CD4-positive, alpha-beta T cell treated with Interleukin-4 for 1 hour (primary cell): ENCODE measurements around the gene BCAP31.
"Not testable (repeated sequence)": the region's sequence is repeated elsewhere in the genome, so short reads cannot be mapped to it uniquely, and the experiment has no call there.

Source experiments
- DNase-seq, 2 donors: peaks; one replicate each; pipeline ENCODE4 v3.0.0-alpha.2; 2020 to 2022

The BCAP31 gene

DNA sequence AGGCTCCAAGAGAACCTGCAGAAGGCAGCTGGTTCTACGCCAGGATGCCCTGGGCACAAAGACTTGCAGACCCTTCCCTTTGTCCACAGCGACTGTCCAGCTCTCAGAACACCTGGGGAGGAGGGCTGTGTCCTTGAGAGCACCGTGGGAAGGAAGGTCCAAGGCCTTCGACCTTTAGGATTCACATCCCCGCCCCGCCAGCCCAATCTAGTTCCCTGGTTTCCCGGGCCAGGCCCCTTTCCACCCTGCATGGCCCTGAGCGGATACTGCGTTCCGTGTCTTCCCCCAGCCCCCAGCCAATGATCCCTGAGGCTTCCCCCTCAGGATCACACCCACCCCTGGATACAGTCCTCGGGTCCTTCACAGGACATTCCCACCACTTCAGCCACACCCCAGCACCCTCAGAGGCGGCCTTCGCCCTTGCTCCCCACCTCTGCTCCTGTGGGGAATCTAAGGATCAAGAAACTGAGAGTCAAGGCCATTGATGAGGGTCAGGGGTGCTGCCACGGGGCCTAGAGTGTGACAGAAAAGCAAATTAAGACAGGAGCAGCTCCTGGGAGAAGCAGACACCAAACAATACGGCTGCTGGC, 9.6 kb upstream of the BCAP31 start:
- DNase-seq: no peak

DNA sequence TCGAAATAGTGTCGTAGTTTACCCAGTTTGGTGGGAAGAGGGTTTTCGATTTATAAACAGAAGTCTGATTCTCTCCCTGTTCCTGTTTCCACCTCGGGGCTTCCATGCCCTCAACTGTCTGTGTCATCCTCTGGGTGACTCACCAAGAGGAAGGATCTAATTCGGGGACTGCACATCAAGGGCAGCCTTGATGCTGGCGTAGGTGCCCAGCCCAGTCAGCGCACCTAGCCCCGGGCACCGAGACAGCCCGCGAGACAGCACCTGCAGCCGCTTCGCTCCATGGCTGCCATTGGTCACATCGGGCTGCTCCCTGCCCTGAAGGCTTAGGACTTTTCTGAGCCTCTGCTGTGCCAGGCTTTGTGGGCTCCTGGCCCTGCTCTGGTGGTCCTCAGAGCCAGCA, 8.2 kb upstream of the BCAP31 start:
- DNase-seq: peak in 1 of 2 donors; percentile 24

DNA sequence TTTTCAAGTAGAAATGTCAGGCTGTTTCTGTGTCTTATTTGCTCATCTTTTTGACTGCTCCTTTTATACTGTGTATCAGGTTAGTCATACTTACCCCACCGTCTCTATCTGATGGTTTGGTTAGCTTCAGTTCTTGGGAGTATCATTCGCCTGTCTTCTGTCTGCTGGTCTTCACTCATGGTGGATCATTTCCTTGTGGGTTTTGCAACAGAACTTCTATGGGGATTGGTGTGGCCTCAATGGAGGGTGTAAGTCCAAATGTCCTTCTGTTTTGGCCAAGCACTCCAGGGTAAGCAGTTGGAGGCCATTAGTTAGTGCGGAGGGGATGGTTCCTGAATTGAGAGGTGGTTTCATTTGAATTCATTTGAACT, 7.6 kb upstream of the BCAP31 start:
- DNase-seq: no peak

DNA sequence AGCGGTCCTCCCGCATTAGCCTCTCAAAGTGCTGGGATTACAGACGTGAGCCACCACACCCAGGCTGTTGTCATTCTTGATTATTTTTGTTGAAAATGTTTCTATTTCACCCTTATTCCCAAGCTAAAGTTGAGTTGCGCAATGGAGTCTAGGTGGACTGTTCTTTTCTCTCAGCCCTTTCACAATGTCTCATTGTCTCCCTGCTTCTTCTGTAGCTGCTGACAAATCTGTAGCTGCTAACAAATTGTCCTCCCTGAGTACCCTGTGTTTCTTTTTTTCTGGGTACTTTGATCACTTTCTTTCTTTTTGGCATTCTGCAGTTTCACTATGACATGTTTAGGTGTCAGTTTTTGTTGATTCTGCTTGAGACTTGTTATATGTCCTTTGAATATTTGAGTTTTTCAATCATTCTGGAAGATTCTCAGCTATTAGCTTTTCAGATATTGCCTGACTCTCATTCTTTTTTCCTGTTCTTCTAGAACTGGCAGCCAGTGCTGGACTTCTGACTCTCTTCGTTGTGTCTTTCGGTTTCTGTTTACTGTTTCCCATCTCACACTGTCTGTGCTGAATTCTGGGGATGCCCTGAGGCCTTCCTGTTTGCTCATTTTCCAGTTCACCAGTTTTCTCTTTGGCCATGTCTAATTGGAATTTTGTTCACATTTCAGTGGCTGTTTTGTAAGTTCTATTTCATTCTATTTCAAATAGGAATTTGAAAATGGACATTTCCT, 7.1 kb upstream of the BCAP31 start:
- no peak for DNase-seq

DNA sequence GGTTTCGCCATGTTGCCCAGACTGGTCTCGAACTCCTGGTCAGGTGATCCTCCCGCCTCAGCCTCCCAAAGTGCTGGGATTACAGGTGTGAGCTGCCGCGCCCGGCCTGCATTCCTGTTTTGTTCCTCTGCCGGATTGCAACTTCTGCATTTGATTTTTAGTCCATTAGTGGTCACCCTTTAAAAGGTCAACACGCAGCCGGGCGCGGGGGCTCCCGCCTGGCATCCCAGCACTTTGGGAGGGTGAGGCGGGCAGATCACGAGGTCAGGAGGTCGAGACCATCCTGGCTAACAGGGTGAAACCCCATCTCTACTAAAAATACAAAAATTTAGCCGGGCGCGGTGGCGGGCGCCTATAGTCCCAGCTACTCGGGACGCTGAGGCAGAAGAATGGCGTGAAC, 5.9 kb upstream of the BCAP31 start:
- not testable (repeated sequence) for DNase-seq

DNA sequence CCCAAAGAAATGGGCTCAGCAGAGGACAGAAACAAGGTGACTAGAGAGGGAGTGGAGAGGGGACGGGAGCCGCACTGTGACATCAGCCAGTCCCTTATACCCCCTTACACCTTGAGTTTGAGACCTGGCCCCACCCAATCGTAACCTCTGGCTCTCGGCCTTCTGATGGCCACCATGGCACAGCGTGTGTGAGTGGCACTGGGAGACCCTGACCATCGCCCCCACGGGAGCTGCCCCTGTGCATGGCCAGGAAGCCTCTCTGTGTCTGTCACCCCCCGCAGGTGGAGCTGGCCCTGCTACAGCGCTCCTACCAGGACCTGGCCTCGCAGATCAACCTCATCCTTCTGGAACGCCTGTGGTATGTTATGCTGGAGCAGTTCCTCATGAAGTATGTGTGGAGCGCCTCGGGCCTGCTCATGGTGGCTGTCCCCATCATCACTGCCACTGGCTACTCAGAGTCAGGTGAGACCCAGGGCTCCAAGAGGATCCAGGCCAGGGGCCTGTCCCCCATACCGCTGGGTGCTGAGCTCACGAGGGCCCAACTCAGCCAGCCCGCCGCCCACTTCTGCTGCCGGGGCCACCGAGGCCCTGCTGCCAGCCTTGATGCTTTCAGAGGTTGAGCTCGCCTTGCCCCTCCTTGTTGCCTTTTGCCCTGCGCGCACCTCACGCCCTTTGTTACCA, 4.9 kb upstream of the BCAP31 start:
- no peak for DNase-seq

DNA sequence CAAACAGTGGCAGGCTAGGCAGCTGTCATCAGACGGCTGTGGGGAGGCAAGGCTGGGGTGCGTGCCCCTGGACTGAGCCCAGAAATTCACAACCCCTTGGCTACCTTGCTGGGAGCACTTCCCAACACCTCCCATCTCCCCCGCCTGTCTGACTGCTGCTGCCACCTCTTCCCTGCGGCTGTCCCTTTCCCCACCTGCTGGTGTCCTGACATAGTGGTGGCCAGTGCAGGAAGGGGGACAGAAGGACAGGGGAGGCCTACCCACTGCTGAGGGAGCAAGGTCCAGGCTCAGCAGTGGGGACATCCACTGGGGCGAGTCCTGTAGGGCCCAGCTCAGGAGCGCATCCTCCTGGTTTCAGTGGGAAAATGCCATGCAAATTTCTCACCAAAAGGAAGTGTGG, 3.9 kb upstream of the BCAP31 start:
- DNase-seq: no peak

DNA sequence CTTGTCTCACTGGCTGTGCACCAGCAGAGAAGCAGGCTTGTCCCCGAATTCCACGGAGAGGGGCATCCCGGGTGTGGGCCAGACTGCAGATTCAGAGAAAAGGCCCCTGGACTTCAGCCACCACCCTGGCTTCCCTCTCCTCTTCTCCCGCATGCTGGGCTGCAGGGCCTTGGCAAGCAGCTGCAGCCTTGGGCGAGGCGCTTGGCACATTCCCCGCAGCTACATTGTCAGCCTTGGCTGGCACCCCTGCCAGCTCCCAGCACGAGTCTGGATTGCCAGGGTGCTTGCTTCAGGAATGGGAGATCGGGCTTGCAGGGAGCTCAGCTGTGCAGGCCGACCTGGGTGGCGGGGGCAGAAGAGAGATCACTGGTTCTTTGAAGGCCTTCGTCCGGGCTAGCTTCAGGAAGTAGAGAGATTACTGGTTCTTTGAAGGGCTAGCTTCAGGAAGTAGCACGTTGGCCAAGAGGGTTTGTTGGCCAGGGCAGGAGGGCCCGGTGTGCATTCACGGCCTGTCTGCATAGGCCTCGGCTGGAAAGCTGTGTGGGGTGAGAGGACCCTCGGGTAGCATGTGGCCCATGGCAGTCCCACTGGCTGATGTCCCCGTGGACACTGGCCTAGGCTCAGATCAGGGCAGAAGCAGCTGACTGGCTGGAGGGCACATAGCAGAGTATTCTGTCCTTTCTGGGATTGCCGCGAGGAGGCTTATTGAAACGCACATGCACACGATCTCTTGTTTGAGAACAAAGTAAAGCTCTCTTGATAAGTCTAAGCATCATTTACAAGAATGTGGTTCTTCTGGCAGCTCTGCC, 3.1 kb upstream of the BCAP31 start:
- no peak for DNase-seq

DNA sequence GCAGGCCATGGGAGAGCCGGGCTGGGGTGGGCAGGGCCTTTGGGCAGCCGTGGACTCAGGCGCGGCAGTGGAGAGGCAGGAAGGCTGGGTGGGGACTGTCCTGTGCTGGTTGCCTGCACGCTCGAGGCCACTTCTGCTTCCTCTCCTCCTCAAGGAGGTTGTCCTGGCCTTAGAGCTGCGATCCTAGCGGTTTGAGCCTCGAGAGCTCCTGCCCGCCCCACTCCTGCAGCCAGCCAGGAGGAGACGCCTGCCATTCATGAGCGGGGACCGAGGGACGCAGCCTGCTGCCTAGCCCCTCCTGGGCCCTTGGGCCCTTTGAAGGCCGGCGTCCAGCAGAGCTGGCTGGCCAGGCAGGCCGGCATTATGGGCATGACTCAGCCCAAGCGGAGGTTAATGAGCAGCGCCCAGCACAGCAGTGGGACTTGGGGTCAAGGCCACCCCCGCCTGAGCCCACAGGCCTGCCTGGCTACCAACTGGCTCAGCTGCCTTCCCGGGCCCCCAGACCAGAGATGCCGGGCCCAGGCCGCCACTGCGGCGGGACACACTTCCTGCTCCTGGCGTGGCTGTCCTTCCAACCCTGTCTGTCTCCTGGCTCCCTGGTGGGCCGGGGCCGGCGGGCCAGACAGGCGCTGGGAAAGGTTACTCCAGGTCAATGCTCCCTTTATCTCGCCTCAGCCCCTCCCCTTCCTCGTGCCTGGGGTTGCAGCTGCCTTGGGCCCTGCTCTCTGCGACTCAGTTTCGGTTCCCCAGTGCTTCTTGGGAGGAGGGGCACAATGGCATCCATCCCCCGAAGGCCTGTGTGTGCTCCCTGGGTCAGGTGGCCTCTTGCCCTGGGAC, 2.3 kb upstream of the BCAP31 start:
- DNase-seq: peak; percentile 54 to 77

DNA sequence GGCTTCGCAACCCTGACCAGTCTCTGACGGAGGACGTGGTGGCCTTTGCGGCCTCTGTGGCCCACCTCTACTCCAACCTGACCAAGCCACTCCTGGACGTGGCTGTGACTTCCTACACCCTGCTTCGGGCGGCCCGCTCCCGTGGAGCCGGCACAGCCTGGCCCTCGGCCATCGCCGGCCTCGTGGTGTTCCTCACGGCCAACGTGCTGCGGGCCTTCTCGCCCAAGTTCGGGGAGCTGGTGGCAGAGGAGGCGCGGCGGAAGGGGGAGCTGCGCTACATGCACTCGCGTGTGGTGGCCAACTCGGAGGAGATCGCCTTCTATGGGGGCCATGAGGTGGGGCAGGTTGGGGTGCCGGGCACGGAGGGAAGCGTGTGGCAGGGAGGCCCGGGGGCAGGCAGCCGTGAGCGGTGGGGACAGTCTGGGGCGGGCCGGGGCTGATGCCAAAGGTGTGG, 1.7 kb upstream of the BCAP31 start:
- no peak for DNase-seq

DNA sequence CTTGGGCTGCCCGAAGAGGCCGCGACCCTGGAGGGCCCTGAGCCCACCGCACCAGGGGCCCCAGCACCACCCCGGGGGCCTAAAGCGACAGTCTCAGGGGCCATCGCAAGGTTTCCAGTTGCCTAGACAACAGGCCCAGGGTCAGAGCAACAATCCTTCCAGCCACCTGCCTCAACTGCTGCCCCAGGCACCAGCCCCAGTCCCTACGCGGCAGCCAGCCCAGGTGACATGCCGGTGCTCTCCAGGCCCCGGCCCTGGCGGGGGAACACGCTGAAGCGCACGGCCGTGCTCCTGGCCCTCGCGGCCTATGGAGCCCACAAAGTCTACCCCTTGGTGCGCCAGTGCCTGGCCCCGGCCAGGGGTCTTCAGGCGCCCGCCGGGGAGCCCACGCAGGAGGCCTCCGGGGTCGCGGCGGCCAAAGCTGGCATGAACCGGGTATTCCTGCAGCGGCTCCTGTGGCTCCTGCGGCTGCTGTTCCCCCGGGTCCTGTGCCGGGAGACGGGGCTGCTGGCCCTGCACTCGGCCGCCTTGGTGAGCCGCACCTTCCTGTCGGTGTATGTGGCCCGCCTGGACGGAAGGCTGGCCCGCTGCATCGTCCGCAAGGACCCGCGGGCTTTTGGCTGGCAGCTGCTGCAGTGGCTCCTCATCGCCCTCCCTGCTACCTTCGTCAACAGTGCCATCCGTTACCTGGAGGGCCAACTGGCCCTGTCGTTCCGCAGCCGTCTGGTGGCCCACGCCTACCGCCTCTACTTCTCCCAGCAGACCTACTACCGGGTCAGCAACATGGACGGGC, 1.0 kb upstream of the BCAP31 start:
- no peak for DNase-seq

DNA sequence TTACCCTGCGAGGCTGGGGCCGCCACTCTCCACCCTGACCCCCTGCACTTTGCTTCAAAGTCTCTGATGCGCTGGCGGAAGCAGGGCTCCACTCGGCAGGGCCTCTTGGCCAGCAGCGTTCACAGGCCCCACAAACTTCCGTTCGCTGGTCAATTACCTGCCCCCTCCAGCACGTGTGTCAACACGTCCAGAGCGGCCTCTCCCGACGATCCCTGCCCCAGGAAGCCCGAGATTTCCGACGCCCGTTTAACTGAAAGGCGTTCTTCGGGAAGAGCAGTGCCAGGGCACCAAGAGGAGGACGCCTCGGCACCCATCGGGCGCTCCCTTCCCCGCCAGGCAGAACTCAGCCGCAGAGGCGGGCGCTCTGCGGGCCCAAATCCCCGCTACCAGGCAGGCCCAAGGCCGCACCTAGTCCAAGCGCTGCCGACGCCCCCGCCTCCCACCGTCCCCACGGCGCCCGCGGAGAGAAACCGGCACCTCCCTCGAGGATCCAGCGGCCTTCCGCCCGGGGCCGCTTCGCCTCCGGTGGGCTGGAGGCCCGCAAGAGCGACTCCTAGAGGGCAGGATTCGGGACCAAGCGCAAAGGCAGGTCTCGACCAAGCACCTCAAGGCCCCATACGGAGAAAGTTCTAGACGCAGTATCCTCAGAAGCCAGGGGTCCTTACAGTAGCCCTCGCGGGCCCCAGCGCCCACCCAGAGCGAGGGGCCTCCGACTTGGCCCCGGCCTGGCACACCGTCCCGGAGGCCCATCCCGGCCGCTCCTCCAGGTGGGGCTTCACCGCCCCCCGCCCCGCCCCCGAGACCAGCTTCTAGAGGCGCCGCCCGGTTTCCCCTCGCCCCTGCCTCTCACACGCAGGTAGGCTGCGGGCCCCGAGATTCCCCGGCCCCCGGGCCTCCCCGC, 586 bp downstream of the BCAP31 start:
- peak in 1 of 2 donors; percentile 34 for DNase-seq

DNA sequence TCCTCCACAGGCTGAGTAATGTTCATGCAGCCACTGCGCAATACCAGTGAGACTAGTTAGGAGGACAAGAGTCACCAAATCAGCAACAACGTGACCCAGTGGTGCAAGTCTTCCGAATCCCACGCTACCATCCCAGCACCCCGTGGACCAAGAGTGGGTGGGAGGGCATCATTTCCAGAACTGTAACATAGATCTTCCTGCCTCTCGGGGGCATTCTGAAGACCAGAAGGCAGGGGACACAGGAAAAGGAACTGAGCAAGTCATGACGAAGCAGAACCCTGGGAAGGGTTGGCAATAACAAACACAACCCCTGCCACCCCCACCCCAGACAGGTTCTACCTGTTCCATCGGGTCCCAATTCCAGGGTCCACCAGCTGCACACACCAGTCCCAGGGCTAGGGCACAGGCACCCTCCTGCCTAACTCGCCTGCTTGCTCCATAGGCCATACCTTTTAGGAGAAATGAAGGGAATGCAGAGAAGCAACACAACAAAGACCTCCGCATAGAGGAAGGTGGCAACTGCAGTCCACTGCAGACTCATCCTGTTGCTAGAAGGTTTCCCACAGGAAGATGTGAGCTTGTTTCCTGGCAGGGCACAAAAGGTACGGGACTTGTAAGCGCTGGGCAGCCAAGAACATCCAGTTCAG, 1.4 kb downstream of the BCAP31 start:
- DNase-seq: no peak

DNA sequence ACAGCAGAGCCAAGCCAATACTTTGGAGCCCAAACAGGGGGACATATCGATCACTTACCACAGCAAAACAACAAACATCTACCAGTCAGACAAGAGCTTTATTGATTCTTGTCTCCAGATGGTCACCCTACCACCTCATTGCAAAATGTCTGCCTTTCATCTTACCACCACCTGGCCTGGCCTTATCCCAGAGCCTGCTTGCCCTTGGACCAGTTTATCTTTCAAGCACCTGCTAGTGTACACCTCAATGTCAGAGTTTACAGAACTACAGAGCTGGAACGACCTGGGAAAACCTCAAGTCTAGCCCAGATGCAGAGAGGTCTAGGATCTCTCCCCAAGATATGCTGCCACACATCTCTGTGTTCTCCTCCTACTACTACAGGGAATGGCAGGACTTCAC, 4.5 kb downstream of the BCAP31 start:
- DNase-seq: no peak

DNA sequence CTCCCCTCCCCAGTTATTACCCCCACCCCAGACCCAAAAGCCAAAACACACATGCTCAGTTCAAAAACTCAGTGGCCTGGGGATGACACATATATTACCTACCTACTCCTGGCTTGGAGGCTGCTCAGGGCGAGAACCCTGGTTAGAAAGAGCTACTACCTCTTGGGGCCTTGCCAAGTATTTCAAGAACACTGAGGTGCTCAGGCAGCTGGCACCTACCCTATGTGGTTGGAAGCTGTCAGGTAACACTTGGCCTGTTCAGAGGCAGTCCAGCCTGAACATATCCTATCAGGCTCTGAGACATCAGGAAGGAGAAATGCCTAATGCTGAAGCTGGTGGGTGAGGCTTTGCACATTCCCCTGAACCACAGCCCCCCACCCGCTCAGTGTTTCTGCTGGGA, 4.9 kb downstream of the BCAP31 start:
- no peak for DNase-seq

DNA sequence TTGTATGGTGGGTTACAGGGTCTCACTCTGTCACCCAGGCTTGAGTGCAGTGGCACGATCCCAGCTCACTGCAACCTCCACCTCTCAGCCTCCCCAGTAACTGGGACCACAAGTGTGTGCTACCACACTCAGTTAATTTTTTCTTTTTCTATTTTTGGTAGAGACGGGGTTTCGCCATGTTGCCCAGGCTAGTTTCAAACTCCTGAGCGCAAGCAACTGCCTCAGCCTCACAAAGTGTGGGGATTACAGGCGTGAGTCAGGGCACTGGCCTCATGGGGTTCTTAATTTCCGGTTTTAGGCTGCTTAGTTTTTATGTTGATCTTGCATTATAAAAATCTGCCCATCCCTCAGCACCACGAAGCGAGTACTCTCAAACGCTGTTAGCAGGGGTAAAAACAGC, 6.7 kb downstream of the BCAP31 start:
- no peak for DNase-seq

DNA sequence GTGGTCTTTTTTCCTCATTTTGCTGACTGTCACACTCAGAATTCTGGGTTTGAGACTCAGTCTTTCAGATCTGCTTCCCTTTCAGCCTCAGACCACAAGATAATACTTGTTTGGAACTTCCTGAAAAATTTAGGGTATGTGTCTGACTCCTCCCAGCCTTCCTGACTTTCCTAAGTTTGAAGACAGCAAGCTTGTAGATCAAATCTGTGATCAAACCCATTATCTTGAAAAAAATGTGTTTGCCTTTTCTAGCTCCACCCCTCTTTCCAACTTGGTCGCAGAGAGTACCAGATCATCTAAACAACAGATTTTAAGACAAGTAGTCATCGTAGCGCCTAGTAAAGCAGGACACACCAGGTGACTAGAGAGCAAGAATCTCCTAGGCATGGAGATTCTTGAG, 9.9 kb downstream of the BCAP31 start:
- DNase-seq: no peak

DNA sequence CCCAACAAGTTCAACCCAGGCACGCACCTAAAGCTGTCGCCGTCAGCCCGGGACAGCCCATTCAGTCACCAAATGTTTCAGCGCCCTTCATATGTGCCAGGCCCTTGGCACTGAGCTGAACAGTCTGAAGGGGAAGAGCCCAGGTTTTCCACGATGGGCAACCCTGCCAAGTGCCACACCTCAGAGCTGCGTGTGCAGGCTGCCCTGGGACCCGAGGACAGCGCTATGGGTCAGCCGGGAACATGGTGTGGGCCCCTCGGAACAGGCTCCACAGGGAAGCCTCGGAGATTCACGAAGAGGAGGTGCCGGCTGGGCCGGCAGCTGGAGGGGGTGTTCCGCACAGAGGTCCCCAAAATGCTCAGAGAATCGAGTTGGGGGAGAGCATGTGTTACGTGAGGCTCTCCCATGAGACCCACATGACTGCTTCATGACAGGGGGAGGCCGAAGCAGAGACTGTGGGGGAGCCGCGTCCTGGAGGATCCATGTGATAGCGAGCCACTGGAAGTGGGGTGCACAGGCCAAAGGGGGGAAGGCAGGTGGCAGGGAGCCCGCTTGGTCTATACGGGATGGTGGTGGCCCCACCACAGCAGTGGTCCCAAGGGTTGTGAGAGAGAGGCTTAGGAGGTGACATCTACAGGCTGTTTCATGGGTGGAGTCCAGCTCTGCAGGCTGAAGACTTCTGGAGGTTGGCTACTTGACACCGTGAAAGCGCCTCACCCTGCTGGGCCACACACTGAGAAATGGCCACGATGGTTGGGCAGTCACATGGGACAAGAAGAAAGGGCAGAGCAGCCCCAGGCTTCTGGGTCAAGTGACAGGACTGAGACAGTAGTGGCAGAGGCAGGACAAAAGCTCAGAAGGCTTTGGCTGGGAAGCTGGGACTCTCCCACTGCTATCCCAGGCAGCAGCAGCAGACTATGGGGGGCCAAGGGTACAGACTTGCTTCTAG, 14.2 kb downstream of the BCAP31 start:
- DNase-seq: no peak

DNA sequence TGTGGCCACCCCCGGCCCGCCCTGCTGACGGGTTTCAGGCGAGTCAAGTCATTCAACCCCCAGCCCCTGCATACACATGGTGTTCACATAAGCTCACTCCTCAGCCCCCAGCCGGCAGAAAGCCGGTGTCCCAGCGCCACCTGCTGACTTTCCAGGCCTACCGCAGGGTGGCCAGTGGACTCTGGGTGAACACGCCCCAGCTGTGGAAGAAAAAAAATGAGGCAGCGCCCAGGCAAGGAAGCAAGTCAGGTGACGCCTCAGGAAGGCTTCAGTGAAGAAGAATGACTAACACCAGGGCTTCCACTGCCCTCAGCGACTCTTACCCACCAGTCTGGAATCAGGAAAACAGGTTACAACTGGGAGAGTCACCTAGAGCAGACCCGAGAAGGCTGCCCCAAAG, 15.8 kb downstream of the BCAP31 start:
- DNase-seq: peak; percentile 38 to 51
